ENCODE data around the gene ITGAL.
A peak's percentile ranks its signal among the peaks of the same experiment; 100 is the strongest.

- peak; percentile 20; the same call in 1 of the 2 replicates for TF ChIP-seq CTCF (IDR thresholded peaks at IDR 0.05)
- no peak for TF ChIP-seq ZFX (IDR thresholded peaks at IDR 0.05; ENCODE audit: borderline replicate concordance)
These were observed 9.8 kb downstream of the ITGAL start for GRCh38 chr16:30482366-30482765.

Measured in 22Rv1 (cell line).